Brain microvascular endothelial cell (primary cell): ENCODE results near the gene GPR45.

Source experiments
- DNase-seq: peaks from one replicate; pipeline ENCODE4 v3.0.0-alpha.2; 2020
- H3K27ac ChIP-seq: fragments of 250-450 bp; sonication (Bioruptor Pico); 2 replicates; pipeline ENCODE4 v1.5.1; 2020; ENCODE audit warnings: mild to moderate bottlenecking, moderate library complexity
- H3K27me3 ChIP-seq: fragments of 250-450 bp; sonication (Bioruptor Pico); replicated peaks from 2 replicates; pipeline ENCODE4 v1.5.1; 2020; ENCODE audit warnings: mild to moderate bottlenecking
- H3K36me3 ChIP-seq: fragments of 250-450 bp; sonication (Bioruptor Pico); replicated peaks from 2 replicates; pipeline ENCODE4 v1.5.1; 2020; ENCODE audit warnings: mild to moderate bottlenecking
- H3K4me3 ChIP-seq: 2 replicates; pipeline ENCODE4 v1.5.1; 2011; ENCODE audit warnings: low read depth, mild to moderate bottlenecking, control low read depth, low read length, moderate library complexity
- in situ Hi-C: cut with HindIII; loops from 2 replicates; pipeline ENCODE4 v1.10.0; 2017; ENCODE audit warnings: low sequenced_read_pairs, low pct_ligation_motif_present
- TF ChIP-seq, protein P1 (sequence below): IDR thresholded peaks from 2 replicates; pipeline ENCODE4 v1.5.1; 2011; ENCODE audit warnings: low read depth, mild to moderate bottlenecking, moderate library complexity, low read length, control low read depth, inconsistent platforms; ENCODE audit errors: missing control alignments

Gene GPR45

DNA sequence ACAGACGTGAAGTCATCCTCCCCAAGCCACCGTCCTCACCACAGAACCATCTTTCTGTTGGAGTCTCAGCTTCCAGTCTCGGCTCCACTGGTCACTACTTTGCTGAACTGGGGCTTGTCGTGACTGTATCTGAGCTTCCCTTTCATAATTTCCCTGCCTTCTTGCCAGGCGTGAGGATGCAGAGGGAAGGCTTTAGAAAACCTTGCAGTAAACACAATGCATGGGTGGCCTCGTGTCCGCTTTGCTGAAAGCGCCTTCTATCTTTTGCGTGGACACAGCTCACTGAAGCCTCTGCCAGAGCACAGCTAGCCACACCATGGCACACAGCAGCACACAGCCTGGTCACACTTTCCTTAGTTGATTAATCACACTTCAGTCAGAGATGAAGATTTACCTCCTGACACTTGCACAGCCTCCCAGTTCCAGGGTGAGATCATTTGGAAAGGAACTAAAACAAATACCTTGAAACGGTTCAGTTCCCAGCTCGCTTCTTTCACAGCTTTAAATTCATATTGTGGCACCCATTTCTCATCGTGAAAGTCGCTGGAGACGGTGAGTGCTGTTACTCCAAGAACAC, 2.8 kb upstream of the GPR45 start:
- no peak overlapping the region for H3K4me3 ChIP-seq
- H3K27ac ChIP-seq: no peak overlapping the region
- H3K27me3 ChIP-seq: no peaks in the 10 kb centered on the region
- TF ChIP-seq, protein P1, sequence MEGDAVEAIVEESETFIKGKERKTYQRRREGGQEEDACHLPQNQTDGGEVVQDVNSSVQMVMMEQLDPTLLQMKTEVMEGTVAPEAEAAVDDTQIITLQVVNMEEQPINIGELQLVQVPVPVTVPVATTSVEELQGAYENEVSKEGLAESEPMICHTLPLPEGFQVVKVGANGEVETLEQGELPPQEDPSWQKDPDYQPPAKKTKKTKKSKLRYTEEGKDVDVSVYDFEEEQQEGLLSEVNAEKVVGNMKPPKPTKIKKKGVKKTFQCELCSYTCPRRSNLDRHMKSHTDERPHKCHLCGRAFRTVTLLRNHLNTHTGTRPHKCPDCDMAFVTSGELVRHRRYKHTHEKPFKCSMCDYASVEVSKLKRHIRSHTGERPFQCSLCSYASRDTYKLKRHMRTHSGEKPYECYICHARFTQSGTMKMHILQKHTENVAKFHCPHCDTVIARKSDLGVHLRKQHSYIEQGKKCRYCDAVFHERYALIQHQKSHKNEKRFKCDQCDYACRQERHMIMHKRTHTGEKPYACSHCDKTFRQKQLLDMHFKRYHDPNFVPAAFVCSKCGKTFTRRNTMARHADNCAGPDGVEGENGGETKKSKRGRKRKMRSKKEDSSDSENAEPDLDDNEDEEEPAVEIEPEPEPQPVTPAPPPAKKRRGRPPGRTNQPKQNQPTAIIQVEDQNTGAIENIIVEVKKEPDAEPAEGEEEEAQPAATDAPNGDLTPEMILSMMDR: no peak
- no peaks in the 10 kb centered on the region for H3K36me3 ChIP-seq
- DNase-seq: no peak
- in situ Hi-C loops: loop anchor here (25.0 kb wide), 1 partner anchor 126 kb away; no protein-coding TSS in a partner anchor

- Histone ChIP-seq H3K27ac (no peak overlapping the region), H3K27me3 (no peaks in the 10 kb centered on the region), H3K36me3 (no peaks in the 10 kb centered on the region), H3K4me3 (no peak overlapping the region)
- TF ChIP-seq, protein P1: no peak
- peak; percentile 89 for DNase-seq
- in situ Hi-C loops: loop anchor here (25.0 kb wide), 1 partner anchor 128 kb away; no protein-coding TSS in a partner anchor
These were observed 1.6 kb upstream of the GPR45 start for GRCh38 chr2:105239924-105240323.

DNA sequence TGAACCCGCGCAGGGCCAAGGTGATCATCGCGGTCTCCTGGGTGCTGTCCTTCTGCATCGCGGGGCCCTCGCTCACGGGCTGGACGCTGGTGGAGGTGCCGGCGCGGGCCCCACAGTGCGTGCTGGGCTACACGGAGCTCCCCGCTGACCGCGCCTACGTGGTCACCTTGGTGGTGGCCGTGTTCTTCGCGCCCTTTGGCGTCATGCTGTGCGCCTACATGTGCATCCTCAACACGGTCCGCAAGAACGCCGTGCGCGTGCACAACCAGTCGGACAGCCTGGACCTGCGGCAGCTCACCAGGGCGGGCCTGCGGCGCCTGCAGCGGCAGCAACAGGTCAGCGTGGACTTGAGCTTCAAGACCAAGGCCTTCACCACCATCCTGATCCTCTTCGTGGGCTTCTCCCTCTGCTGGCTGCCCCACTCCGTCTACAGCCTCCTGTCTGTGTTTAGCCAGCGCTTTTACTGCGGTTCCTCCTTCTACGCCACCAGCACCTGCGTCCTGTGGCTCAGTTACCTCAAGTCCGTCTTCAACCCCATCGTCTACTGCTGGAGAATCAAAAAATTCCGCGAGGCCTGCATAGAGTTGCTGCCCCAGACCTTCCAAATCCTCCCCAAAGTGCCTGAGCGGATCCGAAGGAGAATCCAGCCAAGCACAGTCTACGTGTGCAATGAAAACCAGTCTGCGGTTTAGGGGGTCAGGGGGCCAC, 897 bp downstream of the GPR45 start:
- Histone ChIP-seq H3K36me3 (no peaks in the 10 kb centered on the region), H3K27me3 (no peaks in the 10 kb centered on the region), H3K27ac (no peak overlapping the region), H3K4me3 (no peak overlapping the region)
- in situ Hi-C loops: loop anchor here (25.0 kb wide), 1 partner anchor 130 kb away; no protein-coding TSS in a partner anchor
- TF ChIP-seq, protein P1: no peak
- no peak for DNase-seq

DNA sequence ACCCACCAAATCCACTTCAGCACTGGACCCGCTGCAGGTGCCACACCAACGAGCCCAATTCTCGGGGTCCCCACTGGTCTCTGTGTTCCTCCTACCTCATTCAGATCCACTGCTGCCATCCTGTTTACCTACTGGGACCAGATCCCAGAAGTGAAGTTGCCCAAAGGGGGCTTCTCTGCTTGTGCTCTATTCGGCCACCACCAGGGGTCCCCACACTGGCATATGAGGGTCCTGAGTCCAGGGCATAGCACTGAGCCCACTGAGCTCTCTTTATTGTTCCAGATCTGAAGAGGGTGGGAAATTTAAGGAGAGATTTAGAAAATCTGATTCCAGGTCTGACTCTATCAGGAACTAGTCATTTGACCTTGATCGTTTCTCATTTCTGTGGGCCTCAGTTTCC, 2.4 kb downstream of the GPR45 start:
- in situ Hi-C loops: loop anchor here (25.0 kb wide), 1 partner anchor 132 kb away; no protein-coding TSS in a partner anchor
- no peak overlapping the region for H3K27ac ChIP-seq
- no peak overlapping the region for H3K4me3 ChIP-seq
- TF ChIP-seq, protein P1: peak; percentile 66
- no peaks in the 10 kb centered on the region for H3K36me3 ChIP-seq
- H3K27me3 ChIP-seq: no peaks in the 10 kb centered on the region
- DNase-seq: no peak

DNA sequence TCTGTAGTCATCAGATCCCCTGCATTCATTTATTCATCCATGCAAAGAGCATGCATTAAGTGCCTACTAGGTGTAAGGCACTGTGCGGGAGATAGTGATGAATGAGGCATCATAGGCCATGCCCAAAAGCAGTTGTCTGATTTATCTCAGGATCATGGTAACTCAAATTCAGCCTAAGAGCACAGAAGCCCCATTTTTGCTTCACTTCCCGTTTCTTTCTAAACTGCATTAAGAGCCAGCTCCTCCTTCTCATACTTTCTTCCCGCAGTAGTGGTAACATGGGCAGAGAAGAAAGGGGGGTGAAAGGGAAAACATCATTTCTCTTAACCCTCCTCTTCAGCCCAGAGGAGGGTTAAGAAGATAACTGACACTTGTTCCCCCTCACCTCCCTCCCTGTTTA, 2.9 kb downstream of the GPR45 start:
- Histone ChIP-seq H3K27me3 (no peaks in the 10 kb centered on the region), H3K4me3 (no peak overlapping the region), H3K36me3 (no peaks in the 10 kb centered on the region), H3K27ac (no peak overlapping the region)
- no peak for DNase-seq
- in situ Hi-C loops: loop anchor here (25.0 kb wide), 1 partner anchor 132 kb away; no protein-coding TSS in a partner anchor
- TF ChIP-seq, protein P1: no peak
